ENCODE measurements around the gene KCNT2.

DNA sequence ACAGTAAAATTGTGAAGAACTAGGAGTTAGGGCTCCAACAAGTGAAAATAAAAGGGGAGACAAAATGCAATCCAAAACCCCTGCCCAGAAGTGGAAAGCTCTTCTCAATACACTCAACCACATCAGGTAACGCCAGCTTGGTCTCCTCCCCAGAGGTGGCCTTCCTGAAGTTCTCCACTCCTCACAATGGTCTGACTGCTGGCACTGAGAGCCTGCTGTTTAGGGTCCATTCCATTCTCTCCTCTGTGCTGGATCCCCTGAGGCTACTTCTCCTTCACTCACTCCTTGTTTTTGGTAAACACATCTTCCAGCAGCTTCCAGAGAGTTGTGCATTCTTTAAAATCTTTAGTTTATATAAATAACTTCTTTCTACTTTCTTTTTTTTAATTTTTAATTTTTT is 189.5 kb downstream of the KCNT2 start:
- TF ChIP-seq, protein P1, sequence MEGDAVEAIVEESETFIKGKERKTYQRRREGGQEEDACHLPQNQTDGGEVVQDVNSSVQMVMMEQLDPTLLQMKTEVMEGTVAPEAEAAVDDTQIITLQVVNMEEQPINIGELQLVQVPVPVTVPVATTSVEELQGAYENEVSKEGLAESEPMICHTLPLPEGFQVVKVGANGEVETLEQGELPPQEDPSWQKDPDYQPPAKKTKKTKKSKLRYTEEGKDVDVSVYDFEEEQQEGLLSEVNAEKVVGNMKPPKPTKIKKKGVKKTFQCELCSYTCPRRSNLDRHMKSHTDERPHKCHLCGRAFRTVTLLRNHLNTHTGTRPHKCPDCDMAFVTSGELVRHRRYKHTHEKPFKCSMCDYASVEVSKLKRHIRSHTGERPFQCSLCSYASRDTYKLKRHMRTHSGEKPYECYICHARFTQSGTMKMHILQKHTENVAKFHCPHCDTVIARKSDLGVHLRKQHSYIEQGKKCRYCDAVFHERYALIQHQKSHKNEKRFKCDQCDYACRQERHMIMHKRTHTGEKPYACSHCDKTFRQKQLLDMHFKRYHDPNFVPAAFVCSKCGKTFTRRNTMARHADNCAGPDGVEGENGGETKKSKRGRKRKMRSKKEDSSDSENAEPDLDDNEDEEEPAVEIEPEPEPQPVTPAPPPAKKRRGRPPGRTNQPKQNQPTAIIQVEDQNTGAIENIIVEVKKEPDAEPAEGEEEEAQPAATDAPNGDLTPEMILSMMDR (IDR thresholded peaks at IDR 0.05; ENCODE audit: poor library complexity): no peak
- TF ChIP-seq EZH2 (IDR thresholded peaks at IDR 0.05; ENCODE audit: borderline replicate concordance): no peak
